ENCODE results near the gene TGIF2. TPM values are rescaled to one million over a fixed set of nuclear protein-coding genes. Genes with fewer than 3 reads are reported as not detected.
A peak's percentile ranks its signal among the peaks of the same experiment; 100 is the strongest.

TGIF2 gene
- total and polyA plus RNA-seq, 9 of the 15 experiments (the other 6 are each of a cell fraction or from before 2014, with no cell fraction given) = 6.8 to 27.8 (median 15.7) TPM

GRCh38 chr20:36574366-36575135, 1.2 kb downstream of the TGIF2 start (continued):
- peak; percentile 67; the same call in 1 of the 2 replicates for TF ChIP-seq NKRF (IDR thresholded peaks at IDR 0.05; ENCODE audit: borderline replicate concordance)
- peak; percentile 25; the same call in 1 of the 2 replicates for TF ChIP-seq NCOR1 (IDR thresholded peaks at IDR 0.05)
- peak; percentile 82 for TF ChIP-seq RBFOX2 (IDR thresholded peaks at IDR 0.05; ENCODE audit: low read depth, low read length)
- TF ChIP-seq MEF2A (IDR thresholded peaks at IDR 0.05; ENCODE audit: control insufficient read depth, low read depth, low read length) = no peak
- TF ChIP-seq ZNF431 (CRISPR knock-in tag; IDR thresholded peaks at IDR 0.05) = peak; percentile 11; the same call in 1 of the 2 replicates
- TF ChIP-seq ZNF165 (CRISPR knock-in tag; IDR thresholded peaks at IDR 0.05; ENCODE audit: borderline replicate concordance) = no peak
- TF ChIP-seq MAZ (CRISPR knock-in tag; conservative IDR thresholded peaks at IDR 0.05 in 1 of 2, IDR thresholded peaks at IDR 0.05 in 1 of 2) = 0 out of 4 replicates have a peak, but pooled peaks of 1 of the 2 experiments have one; percentile 20
- TF ChIP-seq SMARCE1 (IDR thresholded peaks at IDR 0.05) = peak; percentile 62; the same call in 1 of the 2 replicates
- peak; percentile 61; the same call in 1 of the 2 replicates for TF ChIP-seq FOXK1 (CRISPR knock-in tag; IDR thresholded peaks at IDR 0.05; ENCODE audit: borderline replicate concordance)
- TF ChIP-seq FOXJ2 (tag; IDR thresholded peaks at IDR 0.05) = no peak
- no peak for TF ChIP-seq USF2 (CRISPR knock-in tag; IDR thresholded peaks at IDR 0.05)
- no peak for TF ChIP-seq NR2C2 (CRISPR knock-in tag; IDR thresholded peaks at IDR 0.05)
- 0 out of 2 replicates have a peak, but pooled peaks have one; percentile 13 for TF ChIP-seq NR2C2 (tag; IDR thresholded peaks at IDR 0.05)
- peak; percentile 28 for TF ChIP-seq PHF20 (IDR thresholded peaks at IDR 0.05; ENCODE audit: partially characterized antibody)
- peak; percentile 74 for TF ChIP-seq BCOR (IDR thresholded peaks at IDR 0.05)
- TF ChIP-seq RFX1 (IDR thresholded peaks at IDR 0.05) = no peak
- TF ChIP-seq, protein P1, sequence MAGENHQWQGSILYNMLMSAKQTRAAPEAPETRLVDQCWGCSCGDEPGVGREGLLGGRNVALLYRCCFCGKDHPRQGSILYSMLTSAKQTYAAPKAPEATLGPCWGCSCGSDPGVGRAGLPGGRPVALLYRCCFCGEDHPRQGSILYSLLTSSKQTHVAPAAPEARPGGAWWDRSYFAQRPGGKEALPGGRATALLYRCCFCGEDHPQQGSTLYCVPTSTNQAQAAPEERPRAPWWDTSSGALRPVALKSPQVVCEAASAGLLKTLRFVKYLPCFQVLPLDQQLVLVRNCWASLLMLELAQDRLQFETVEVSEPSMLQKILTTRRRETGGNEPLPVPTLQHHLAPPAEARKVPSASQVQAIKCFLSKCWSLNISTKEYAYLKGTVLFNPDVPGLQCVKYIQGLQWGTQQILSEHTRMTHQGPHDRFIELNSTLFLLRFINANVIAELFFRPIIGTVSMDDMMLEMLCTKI (IDR thresholded peaks at IDR 0.05; ENCODE audit: partially characterized antibody) = no peak
- TF ChIP-seq TBL1XR1 (IDR thresholded peaks at IDR 0.05; ENCODE audit: low read length in 2 of 2) = no peak
- TF ChIP-seq CSDE1 (IDR thresholded peaks at IDR 0.05) = no peak
- TF ChIP-seq BRF1 (IDR thresholded peaks at IDR 0.05; ENCODE audit: borderline replicate concordance, extremely low read depth, insufficient read length) = no peak
- no peak for TF ChIP-seq TAF7 (tag; IDR thresholded peaks at IDR 0.05)
- no peak for TF ChIP-seq DACH1 (IDR thresholded peaks at IDR 0.05; ENCODE audit: partially characterized antibody)
- peak; percentile 91 for TF ChIP-seq EGR1 (conservative IDR thresholded peaks at IDR 0.05)
- no peak for TF ChIP-seq PHB2 (IDR thresholded peaks at IDR 0.05; ENCODE audit: low read depth)
- 0 out of 2 replicates have a peak, but pooled peaks have one; percentile 48 for TF ChIP-seq TOE1 (IDR thresholded peaks at IDR 0.05; ENCODE audit: borderline replicate concordance)
- TF ChIP-seq TOE1 (CRISPR knock-in tag; IDR thresholded peaks at IDR 0.05; ENCODE audit: borderline replicate concordance, low read depth) = no peak
- TF ChIP-seq ZNF561 (CRISPR knock-in tag; conservative IDR thresholded peaks at IDR 0.05) = no peak

Measured in K562 (cell line).